NCI-H2196 treated with DMSO at 0.1 percent for 48 hours (cell line): ENCODE data around the gene POR.
A peak's percentile ranks its signal among the peaks of the same experiment; 100 is the strongest.
"Not testable (repeated sequence)": the region's sequence is repeated elsewhere in the genome, so short reads cannot be mapped to it uniquely, and the experiment has no call there.

ENCODE experiments used
- DNase-seq: peaks from one replicate; lab custom pipeline; 2025; ENCODE audit not compliant: unreplicated experiment; lab: John Stamatoyannopoulos, UW

Gene POR

GRCh38 chr7:75988568-75989499, 73.9 kb downstream of the POR start:
- no peak for DNase-seq

- no peak for DNase-seq
Observed at GRCh38 chr7:75989500-75990388, 74.8 kb downstream of the POR start.

- DNase-seq, result no peak
Observed at GRCh38 chr7:75991531-75992082, 76.7 kb downstream of the POR start.

- DNase-seq, result no peak
Observed at GRCh38 chr7:75992083-75992755, 77.3 kb downstream of the POR start.

- DNase-seq, result peak; percentile 44
Observed at GRCh38 chr7:75993689-75994387, 78.9 kb downstream of the POR start.

GRCh38 chr7:75994388-75995051, 79.6 kb downstream of the POR start, which contains the start of gene TMEM120A:
TMEM120A (minus strand) TSS chr7:75994595; CDS start chr7:75994570, 25 bp downstream.
- peak; percentile 89 for DNase-seq

GRCh38 chr7:75995052-75995471, 80.1 kb downstream of the POR start:
- no peak for DNase-seq

- DNase-seq, result no peak
Observed at GRCh38 chr7:75995996-75996395, 81.0 kb downstream of the POR start.

- DNase-seq, result no peak
Observed at GRCh38 chr7:75996476-75996875, 81.5 kb downstream of the POR start.

GRCh38 chr7:75998038-75998437, 83.1 kb downstream of the POR start:
- no peak for DNase-seq

GRCh38 chr7:76000566-76000965, 85.6 kb downstream of the POR start:
- DNase-seq, result no peak

GRCh38 chr7:76002139-76002538, 87.2 kb downstream of the POR start:
- no peak for DNase-seq

GRCh38 chr7:76002822-76003221, 87.9 kb downstream of the POR start:
- no peak for DNase-seq

GRCh38 chr7:76003351-76003750, 88.4 kb downstream of the POR start:
- DNase-seq, result no peak

GRCh38 chr7:76005004-76005403, 90.0 kb downstream of the POR start:
- DNase-seq, result not testable (repeated sequence)

- DNase-seq, result no peak
Observed at GRCh38 chr7:76008156-76008687, 93.3 kb downstream of the POR start.

GRCh38 chr7:76009672-76010600, 95.0 kb downstream of the POR start:
- DNase-seq, result no peak

GRCh38 chr7:76011442-76011861, 96.5 kb downstream of the POR start:
- DNase-seq, result no peak
